Keratinocyte (primary cell): ENCODE measurements around the gene LMO2. TPM values are rescaled to one million over a fixed set of nuclear protein-coding genes. Genes with fewer than 3 reads are reported as not detected.

Experiments used
- DNase-seq: peaks from one replicate; pipeline ENCODE4 v3.0.0-alpha.2; 2011; ENCODE audit warnings: low read depth, missing footprints, low spot score
- FAIRE-seq: peaks from 2 replicates; lab custom pipeline; 2011; peaks lifted over from hg19 to GRCh38; lab: Jason Lieb, UNC
- H2AFZ ChIP-seq: 2 replicates; pipeline ENCODE4 v1.6.0; 2012; ENCODE audit warnings: low read length, control low read depth, inconsistent platforms; ENCODE audit not compliant: control insufficient read depth
- H3K27ac ChIP-seq: 2 replicates; pipeline ENCODE4 v1.5.1; 2011; ENCODE audit warnings: low read length; ENCODE audit not compliant: control insufficient read depth, insufficient read depth
- H3K27me3 ChIP-seq: 3 replicates; pipeline ENCODE4 v1.6.0; 2011; ENCODE audit warnings: low read length; ENCODE audit not compliant: control insufficient read depth, insufficient read depth; ENCODE audit errors: extremely low read depth
- H3K36me3 ChIP-seq, 2 experiments: 2 replicates in 1 of 2; 3 replicates in 1 of 2; pipeline ENCODE4 v1.5.1; 2011; ENCODE audit warnings: low read length in 2 of 2, mild to moderate bottlenecking in 1 of 2; ENCODE audit not compliant: control insufficient read depth in 2 of 2, insufficient read depth in 2 of 2; ENCODE audit errors: extremely low read depth in 1 of 2
- H3K4me1 ChIP-seq: 3 replicates; pipeline ENCODE4 v1.5.1; 2011; ENCODE audit warnings: low read length; ENCODE audit not compliant: control insufficient read depth, insufficient read depth; ENCODE audit errors: extremely low read depth
- H3K4me2 ChIP-seq: 3 replicates; pipeline ENCODE4 v1.6.0; 2011; ENCODE audit warnings: low read depth, low read length; ENCODE audit not compliant: control insufficient read depth, insufficient read depth; ENCODE audit errors: extremely low read depth
- H3K4me3 ChIP-seq, 3 experiments: fragments of 200-600 bp in 1 of 3; sonication (generic) in 1 of 3; 2 replicates in 2 of 3; 3 replicates in 1 of 3; pipeline ENCODE4 v1.5.1; 2011 to 2016; ENCODE audit warnings: low read length in 3 of 3, mild to moderate bottlenecking in 3 of 3, control low read depth in 2 of 3, inconsistent platforms in 1 of 3, low read depth in 1 of 3, mixed read lengths in 1 of 3, mixed run types in 1 of 3, moderate library complexity in 1 of 3; ENCODE audit not compliant: control insufficient read depth in 2 of 3, insufficient read depth in 2 of 3; ENCODE audit errors: extremely low read depth in 1 of 3
- H3K79me2 ChIP-seq: 2 replicates; pipeline ENCODE4 v1.6.0; 2012; ENCODE audit warnings: low read length; ENCODE audit not compliant: control insufficient read depth, insufficient read depth
- H3K9ac ChIP-seq: 3 replicates; pipeline ENCODE4 v1.6.0; 2011; ENCODE audit warnings: low read length; ENCODE audit not compliant: control insufficient read depth, insufficient read depth; ENCODE audit errors: extremely low read depth
- H3K9me1 ChIP-seq: 3 replicates; pipeline ENCODE4 v1.6.0; 2011; ENCODE audit warnings: low read length; ENCODE audit not compliant: control insufficient read depth, insufficient read depth; ENCODE audit errors: extremely low read depth
- H3K9me3 ChIP-seq: 2 replicates; pipeline ENCODE4 v1.5.1; 2012; ENCODE audit warnings: low read depth, low read length; ENCODE audit not compliant: control insufficient read depth
- H4K20me1 ChIP-seq: 3 replicates; pipeline ENCODE4 v1.6.0; 2011; ENCODE audit warnings: low read length; ENCODE audit not compliant: control insufficient read depth, insufficient read depth; ENCODE audit errors: extremely low read depth
- EZH2 ChIP-seq: IDR thresholded peaks from one replicate; pipeline ENCODE4 v1.6.1; 2012; ENCODE audit warnings: inconsistent platforms, mild to moderate bottlenecking, low read length, moderate library complexity
- dilution Hi-C: fragments of 300-500 bp; cut with MboI; formaldehyde crosslinking; loops from one replicate; pipeline ENCODE4 v1.7.0; 2020; ENCODE audit warnings: low sequenced_read_pairs; ENCODE audit not compliant: extremely low pct_ligation_motif_present
- polyA plus RNA-seq, 5 experiments: library from polyadenylated mRNA; depleted of rRNA in 3 of 5; stranded (reverse) in 3 of 5; stranded (forward) in 1 of 5; unstranded in 1 of 5; fragments of >200 nt; gene quantifications; 1 replicate in 1 of 5; 2 replicates in 3 of 5; 3 replicates in 1 of 5; pipeline versions ENCODE4 v1.2.1 to v1.2.3, GENCODE V29; 2011 to 2012; ENCODE audit warnings: missing spikeins in 2 of 5, low read depth in 1 of 5, low replicate concordance in 1 of 5
- TF ChIP-seq, protein P1 (sequence below), 3 experiments: IDR thresholded peaks in 1 of 3; conservative IDR thresholded peaks in 1 of 3; optimal IDR thresholded peaks in 1 of 3; 2 replicates in 2 of 3; 3 replicates in 1 of 3; pipeline versions ENCODE3 to v1.5.1; 2011; ENCODE audit warnings: low read length in 3 of 3, mild to moderate bottlenecking in 3 of 3, moderate library complexity in 2 of 3, control low read depth in 1 of 3, inconsistent platforms in 1 of 3; ENCODE audit not compliant: insufficient read depth in 2 of 3; ENCODE audit errors: extremely low read depth in 1 of 3

Gene LMO2
- polyA plus RNA-seq, 1 donor (not counting 4 experiments of a cell fraction or from before 2014, with no cell fraction given), result 1.1 TPM

DNA sequence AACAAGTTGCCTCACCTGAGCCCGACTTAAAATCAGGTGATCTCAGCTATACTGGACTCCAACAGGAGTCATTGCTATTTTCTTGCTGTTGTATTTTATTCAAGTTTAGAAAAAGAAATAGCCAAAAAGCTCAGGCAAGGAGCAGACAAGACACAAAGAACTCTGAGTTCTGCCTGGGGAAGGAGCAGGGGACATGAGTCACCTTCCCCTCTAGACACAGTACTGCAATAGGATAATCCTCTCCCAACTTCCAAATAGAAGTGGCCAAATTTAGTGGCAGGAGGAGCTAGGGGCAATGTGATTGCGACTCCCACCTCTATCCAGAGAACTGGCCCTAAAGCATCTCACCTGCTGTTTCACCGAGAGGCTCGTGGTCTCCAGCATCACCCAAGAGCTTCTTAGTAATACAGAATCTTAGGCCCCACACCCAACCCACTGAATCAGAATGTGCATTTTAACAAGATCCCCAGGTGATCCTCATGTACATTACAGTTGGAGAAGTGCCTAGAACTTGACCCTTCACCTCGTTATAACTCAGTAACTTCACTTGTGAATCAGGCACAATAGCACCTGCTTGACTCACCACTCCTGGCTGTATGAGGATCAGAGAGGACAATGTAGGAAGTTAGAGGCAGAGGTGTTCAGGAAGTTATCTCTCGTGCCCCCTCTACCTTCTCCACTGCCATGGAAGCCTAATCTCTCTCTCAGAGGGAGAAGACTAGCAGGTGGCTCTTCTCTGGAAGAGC lies 60.8 kb downstream of the LMO2 start:
- H3K27me3 ChIP-seq, result peaks cover 6% of the 10 kb centered on the region
- H3K9me1 ChIP-seq, result no peaks in the 10 kb centered on the region
- peaks cover 20% of the 10 kb centered on the region for H3K4me1 ChIP-seq
- TF ChIP-seq, protein P1, sequence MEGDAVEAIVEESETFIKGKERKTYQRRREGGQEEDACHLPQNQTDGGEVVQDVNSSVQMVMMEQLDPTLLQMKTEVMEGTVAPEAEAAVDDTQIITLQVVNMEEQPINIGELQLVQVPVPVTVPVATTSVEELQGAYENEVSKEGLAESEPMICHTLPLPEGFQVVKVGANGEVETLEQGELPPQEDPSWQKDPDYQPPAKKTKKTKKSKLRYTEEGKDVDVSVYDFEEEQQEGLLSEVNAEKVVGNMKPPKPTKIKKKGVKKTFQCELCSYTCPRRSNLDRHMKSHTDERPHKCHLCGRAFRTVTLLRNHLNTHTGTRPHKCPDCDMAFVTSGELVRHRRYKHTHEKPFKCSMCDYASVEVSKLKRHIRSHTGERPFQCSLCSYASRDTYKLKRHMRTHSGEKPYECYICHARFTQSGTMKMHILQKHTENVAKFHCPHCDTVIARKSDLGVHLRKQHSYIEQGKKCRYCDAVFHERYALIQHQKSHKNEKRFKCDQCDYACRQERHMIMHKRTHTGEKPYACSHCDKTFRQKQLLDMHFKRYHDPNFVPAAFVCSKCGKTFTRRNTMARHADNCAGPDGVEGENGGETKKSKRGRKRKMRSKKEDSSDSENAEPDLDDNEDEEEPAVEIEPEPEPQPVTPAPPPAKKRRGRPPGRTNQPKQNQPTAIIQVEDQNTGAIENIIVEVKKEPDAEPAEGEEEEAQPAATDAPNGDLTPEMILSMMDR (optimal IDR thresholded peaks at IDR 0.05 in 1 of 3, IDR thresholded peaks at IDR 0.05 in 1 of 3, conservative IDR thresholded peaks at IDR 0.05 in 1 of 3; ENCODE audit: extremely low read depth in 1 of 3, insufficient read depth in 2 of 3, low read length in 3 of 3), result no peak
- no peak for TF ChIP-seq EZH2
- FAIRE-seq (no peak), DNase-seq (no peak)
- H3K27ac ChIP-seq, result no peak overlapping the region
- no peaks in the 10 kb centered on the region for H3K79me2 ChIP-seq
- no peak overlapping the region for H2AFZ ChIP-seq
- no peak overlapping the region for H3K4me2 ChIP-seq
- no peaks in the 10 kb centered on the region for H4K20me1 ChIP-seq
- H3K36me3 ChIP-seq, result no peaks in the 10 kb centered on the region
- H3K9me3 ChIP-seq, result no peaks in the 10 kb centered on the region
- dilution Hi-C loops, result no loop called here
- H3K4me3 ChIP-seq, result no peak overlapping the region
- H3K9ac ChIP-seq, result no peak overlapping the region

DNA sequence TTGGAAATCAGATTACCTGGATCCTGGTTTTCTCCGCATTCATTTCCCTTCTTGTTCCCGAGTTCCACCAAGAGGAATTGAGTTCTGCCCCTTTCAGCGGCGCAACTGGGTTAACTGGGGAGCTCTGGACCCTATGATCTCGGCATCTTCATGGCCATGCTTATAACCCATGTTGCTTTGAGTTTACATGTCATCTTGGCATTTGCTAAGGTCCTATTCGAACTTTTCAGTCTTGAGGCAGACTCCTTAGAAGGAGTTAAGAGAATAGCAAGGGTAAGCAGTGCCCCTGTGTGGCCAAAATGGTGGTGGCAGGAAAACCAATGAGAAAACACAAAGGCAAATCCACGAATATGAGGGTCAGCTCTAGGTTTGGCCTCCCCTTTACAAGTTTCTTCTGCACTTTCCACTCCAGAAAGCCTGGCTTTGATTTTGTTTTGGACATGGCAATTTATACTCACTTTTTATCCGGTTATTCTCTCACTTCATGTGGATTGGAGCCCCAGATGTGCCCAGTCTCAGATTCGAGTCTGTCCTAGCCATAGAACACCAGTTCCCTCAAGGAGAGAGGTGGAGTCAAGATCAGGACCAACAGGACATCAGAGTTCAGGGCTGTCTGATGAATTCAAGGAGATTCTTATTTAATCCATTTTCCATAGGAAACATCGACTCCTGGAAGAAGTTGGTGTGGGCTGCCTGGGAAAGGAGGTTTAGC lies 62.3 kb downstream of the LMO2 start:
- peak overlapping the region; percentile 91 for H2AFZ ChIP-seq
- DNase-seq (no peak), FAIRE-seq (peak; percentile 90)
- H3K9me3 ChIP-seq, result no peaks in the 10 kb centered on the region
- no peaks in the 10 kb centered on the region for H3K9me1 ChIP-seq
- H3K79me2 ChIP-seq, result no peaks in the 10 kb centered on the region
- peaks cover 18% of the 10 kb centered on the region for H3K4me1 ChIP-seq
- H3K36me3 ChIP-seq, result no peaks in the 10 kb centered on the region
- dilution Hi-C loops, result no loop called here
- TF ChIP-seq, protein P1 (optimal IDR thresholded peaks at IDR 0.05 in 1 of 3, IDR thresholded peaks at IDR 0.05 in 1 of 3, conservative IDR thresholded peaks at IDR 0.05 in 1 of 3; ENCODE audit: extremely low read depth in 1 of 3, insufficient read depth in 2 of 3, low read length in 3 of 3), result peak; percentile 79 to 92 (median 85)
- no peak for TF ChIP-seq EZH2
- H3K27me3 ChIP-seq, result peaks cover 6% of the 10 kb centered on the region
- H3K4me2 ChIP-seq, result peak overlapping the region; percentile 100
- H3K9ac ChIP-seq, result peak overlapping the region; percentile 66
- H3K4me3 ChIP-seq, result peak overlapping the region; percentile 37 to 82 (median 70)
- no peak overlapping the region for H3K27ac ChIP-seq
- no peaks in the 10 kb centered on the region for H4K20me1 ChIP-seq
